T-helper 1 cell treated with Interleukin-12 subunit alpha and Interleukin-12 subunit beta and Interleukin-4 antibody, amounts not matched to agents 30 μg/mL and 1 μg/mL, for 36 hours (primary cell): Measurements from ENCODE around the gene NSMCE1.

ENCODE experiments used
- H3K27ac Mint-ChIP-seq: one replicate; pipeline ENCODE4 v1.8.0; 2021; ENCODE audit warnings: mild to moderate bottlenecking, mixed read lengths
- H3K27me3 Mint-ChIP-seq: one replicate; pipeline ENCODE4 v1.8.0; 2021; ENCODE audit warnings: low read depth, mixed read lengths
- H3K36me3 Mint-ChIP-seq: one replicate; pipeline ENCODE4 v1.8.0; 2021; ENCODE audit warnings: low read depth, mixed read lengths
- H3K4me1 Mint-ChIP-seq: one replicate; pipeline ENCODE4 v1.8.0; 2021; ENCODE audit warnings: low read depth, mixed read lengths
- H3K4me3 Mint-ChIP-seq: one replicate; pipeline ENCODE4 v1.8.0; 2021; ENCODE audit warnings: mild to moderate bottlenecking, moderate library complexity, mixed read lengths
- H3K9me3 Mint-ChIP-seq: one replicate; pipeline ENCODE4 v1.8.0; 2021; ENCODE audit warnings: mixed read lengths

The NSMCE1 gene

DNA sequence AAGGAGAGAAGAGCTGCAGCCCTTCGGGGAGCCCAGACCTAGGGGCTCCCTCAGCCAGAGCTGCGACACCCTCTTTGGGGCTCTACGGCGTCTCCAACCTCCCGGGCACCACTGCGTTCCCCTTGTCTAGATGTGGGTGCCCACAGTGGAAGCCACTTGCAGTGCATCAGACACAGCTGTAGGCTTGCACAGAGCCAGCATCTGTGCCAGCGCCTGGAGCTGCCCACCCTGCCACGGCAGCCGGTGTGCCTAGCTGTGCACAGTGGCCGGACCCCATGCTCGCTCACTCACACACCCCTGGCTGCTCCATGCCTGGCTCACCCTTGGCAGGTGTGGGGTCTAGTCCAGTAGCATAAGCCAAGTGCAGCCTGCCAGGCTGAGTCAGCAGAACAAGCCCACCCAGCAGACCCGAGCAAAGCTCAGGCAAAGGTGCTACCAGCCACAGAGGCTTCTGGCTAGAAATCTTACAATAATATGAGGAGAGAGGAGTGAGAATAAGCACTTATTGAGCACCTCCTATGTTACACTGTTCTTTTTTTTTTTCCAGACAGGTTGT lies 78.2 kb downstream of the NSMCE1 start:
- Mint-ChIP-seq H3K4me3 (no peak overlapping the region), H3K9me3 (peaks cover 14% of the 10 kb centered on the region), H3K36me3 (peaks cover 1% of the 10 kb centered on the region), H3K4me1 (peaks cover 7% of the 10 kb centered on the region), H3K27me3 (no peaks in the 10 kb centered on the region), H3K27ac (no peak overlapping the region)

DNA sequence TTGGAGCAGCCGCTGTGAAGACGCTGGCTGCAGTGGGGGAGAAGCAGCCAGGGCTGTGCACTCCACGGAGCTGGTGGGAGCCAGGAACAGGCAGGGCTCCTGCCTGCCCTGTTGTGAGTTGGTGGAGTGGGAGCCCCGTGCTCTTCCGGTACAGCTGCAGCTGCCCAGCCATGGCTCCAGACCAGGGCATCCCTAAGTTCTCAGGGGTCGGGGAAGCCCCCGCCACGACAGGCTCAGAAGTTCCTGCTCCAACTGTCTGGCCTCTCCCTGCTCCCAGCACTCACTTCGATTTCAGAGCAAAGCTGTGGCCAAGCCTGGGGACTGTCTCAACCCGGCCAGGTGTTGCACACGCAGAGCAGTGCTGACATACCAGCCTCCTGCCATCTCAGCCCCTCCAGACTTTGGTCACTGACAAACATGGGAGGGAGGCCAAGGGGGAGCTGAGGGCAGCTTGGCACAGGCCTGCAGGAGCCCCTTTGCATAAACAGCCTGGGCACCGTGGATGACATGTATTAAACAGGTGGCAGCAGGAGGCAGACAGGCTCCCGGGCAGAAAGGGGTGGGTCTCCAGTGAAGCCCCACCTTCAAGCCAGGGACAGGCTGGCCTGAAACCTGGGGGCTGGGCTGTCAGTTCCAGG lies 79.1 kb downstream of the NSMCE1 start:
- peaks cover 8% of the 10 kb centered on the region for H3K4me1 Mint-ChIP-seq
- H3K4me3 Mint-ChIP-seq = no peak overlapping the region
- H3K9me3 Mint-ChIP-seq = peaks cover 4% of the 10 kb centered on the region
- H3K27ac Mint-ChIP-seq = no peak overlapping the region
- H3K27me3 Mint-ChIP-seq = no peaks in the 10 kb centered on the region
- H3K36me3 Mint-ChIP-seq = no peaks in the 10 kb centered on the region

DNA sequence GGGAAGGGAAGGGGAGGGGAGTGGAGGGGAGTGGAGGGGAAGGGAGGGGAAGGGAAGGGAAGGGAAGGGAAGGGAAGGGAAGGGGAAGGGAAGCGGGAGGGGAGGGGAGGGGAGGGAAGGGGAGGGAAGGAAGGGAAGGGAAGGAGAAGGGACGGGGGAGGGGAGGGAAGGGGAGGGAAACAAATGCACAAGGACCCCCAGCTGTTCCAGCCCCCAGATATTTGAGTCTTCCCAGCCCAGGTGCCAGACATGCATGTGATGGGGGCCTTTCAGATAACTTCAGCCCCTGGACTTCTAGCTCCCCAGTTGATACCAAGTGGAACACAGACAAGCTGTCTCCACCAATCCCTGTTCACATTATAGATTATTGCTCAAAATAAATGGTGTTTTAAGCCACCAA lies 79.9 kb downstream of the NSMCE1 start:
- Mint-ChIP-seq H3K27ac (no peak overlapping the region), H3K4me3 (no peak overlapping the region), H3K27me3 (no peaks in the 10 kb centered on the region), H3K36me3 (no peaks in the 10 kb centered on the region), H3K4me1 (peaks cover 8% of the 10 kb centered on the region), H3K9me3 (no peaks in the 10 kb centered on the region)

DNA sequence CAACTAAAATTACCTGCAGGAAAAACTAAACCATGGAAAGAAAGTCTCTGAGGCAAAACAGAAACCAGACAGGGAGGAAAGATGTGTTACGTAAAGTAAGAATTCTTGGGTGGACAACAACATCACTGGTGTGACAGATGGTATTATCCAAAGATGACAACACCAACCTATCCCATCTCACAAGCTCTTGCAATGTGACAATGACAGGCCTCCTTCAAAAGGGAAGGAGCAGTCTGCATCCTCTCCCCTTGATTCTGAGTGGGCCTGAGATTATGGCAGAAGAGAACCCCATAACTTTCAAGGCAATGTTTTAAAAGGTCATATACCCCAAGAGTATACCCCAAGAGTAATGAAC lies 82.8 kb downstream of the NSMCE1 start:
- H3K9me3 Mint-ChIP-seq = peaks cover 4% of the 10 kb centered on the region
- no peak overlapping the region for H3K4me3 Mint-ChIP-seq
- H3K27ac Mint-ChIP-seq = no peak overlapping the region
- peaks cover 14% of the 10 kb centered on the region for H3K4me1 Mint-ChIP-seq
- H3K27me3 Mint-ChIP-seq = peaks cover 13% of the 10 kb centered on the region
- H3K36me3 Mint-ChIP-seq = no peaks in the 10 kb centered on the region

DNA sequence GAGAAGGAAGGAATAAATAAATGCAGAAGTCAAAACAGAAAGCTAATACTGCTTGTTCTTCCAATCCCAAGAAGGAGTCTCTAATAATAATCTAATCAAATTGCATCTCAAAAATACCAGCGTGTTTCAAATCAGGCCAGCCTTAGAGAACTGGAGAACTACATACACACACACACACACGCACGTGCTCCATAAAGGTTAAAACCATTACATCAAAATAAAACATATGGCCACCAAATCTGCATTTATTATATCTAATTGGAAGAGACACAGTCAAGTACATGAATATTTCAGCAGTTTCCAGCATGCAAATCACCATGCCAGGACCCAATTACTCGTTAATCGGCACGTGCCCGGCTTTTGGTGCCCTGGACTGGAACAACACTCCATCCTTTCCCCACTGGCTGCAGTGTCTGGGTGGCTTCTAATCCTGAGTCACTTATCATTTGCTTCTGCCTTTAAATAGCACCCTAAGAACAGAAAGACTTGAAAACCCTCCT lies 85.6 kb downstream of the NSMCE1 start:
- Mint-ChIP-seq H3K27me3 (peaks cover 14% of the 10 kb centered on the region), H3K4me1 (peaks cover 29% of the 10 kb centered on the region), H3K36me3 (no peaks in the 10 kb centered on the region), H3K27ac (no peak overlapping the region), H3K4me3 (no peak overlapping the region), H3K9me3 (peaks cover 4% of the 10 kb centered on the region)

DNA sequence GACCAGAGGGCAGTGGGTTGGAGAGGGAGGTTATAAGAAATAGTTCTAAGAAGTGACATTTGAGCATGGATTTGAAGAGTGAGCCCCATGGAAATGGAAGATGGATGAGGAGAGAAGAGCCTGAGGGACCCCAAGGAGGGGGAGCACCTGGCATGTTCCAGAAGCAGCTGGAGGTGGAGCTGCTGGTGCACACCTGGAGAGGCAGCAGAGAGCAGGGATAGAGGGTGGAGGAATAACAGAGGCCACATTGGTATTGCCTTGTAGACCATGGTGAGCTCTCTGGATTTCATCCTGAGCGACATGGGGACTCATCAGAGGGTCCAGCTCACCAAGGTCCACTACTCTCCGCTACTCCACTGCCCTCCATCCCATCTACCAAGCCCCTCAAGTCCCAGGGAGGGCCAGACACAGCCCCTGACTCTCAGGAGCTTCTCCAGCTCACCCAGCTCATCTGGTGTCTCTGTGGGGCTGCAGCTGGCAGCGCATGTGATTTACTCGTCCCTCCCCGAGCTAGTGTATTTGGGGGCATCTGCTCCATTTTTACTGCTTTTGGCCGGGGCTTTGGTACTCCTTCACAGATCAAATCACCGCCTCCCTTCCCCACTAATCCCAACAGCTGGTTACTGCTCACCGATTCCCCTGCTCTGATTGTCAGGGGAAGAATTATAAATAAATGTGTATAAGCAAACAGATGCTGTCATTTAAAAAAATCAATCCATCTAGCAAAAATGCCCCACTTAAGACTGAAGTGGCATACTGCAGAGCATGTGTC lies 87.4 kb downstream of the NSMCE1 start:
- Mint-ChIP-seq H3K4me1 (peaks cover 35% of the 10 kb centered on the region), H3K27ac (no peak overlapping the region), H3K4me3 (no peak overlapping the region), H3K9me3 (peaks cover 4% of the 10 kb centered on the region), H3K36me3 (no peaks in the 10 kb centered on the region), H3K27me3 (peaks cover 14% of the 10 kb centered on the region)

DNA sequence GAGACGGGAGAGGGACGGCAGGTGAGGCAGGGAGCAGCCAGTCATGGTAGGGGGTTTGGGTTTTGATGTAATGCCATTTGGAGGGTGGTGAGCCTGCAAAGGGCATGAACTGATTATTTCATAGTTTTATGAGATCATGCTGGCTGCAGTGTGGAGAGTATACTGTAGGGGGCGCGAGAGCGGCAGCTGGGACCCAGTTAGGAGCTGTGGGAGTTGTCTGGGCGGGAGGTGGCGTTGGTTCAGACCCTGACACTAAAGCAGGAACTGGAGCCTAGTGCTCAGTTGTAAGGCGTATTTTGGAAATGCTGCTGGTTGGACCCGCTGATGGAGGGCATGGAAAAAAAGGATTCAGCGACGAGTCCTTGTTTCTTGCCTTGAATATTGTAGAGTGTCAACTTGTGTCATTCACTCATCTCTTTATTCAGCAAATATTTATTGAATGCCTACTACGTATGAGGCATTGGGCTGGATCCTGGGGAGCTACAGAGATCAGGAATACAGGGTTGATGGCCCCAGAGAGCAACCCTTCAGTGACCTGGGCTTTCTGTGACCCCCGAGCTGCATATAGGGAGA lies 89.0 kb downstream of the NSMCE1 start:
- no peaks in the 10 kb centered on the region for H3K36me3 Mint-ChIP-seq
- peaks cover 34% of the 10 kb centered on the region for H3K4me1 Mint-ChIP-seq
- peak overlapping the region; percentile 7 for H3K27ac Mint-ChIP-seq
- no peak overlapping the region for H3K4me3 Mint-ChIP-seq
- peaks cover 4% of the 10 kb centered on the region for H3K9me3 Mint-ChIP-seq
- H3K27me3 Mint-ChIP-seq = peaks cover 14% of the 10 kb centered on the region

DNA sequence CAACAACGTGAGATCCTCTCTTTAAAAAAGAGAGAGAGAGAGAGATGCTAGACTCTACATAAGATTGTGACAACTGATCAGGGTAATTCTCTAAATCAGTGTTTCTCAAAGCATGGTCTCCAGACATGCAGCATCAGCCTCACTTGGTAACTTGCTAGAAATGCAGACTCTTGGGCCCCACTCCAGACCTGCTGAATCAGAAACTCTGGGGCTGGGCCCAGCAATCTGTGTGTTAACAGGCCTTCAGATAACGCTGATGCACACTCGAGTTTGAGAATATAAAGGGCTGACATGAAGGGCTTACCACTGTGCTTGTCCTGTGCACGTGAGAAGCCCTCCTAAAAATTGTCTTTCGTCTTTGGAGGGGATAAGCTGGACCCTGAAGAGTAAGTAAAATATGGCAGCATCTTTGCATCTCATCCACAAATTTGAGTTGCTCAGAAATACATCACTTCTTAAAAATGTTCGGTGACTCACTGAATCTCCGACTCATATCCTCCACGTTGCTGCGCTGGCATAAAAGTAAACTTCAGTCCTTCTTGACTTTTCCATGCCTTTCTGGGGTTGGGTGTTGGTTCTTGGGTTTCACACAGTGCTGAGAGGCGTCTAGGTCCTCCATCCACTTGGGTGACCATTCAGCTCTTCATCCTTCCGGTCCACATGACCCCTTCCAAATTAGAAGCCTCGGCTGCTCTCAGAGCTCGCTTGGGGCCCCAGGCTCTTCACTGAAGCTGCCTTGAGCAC lies 91.4 kb downstream of the NSMCE1 start:
- no peaks in the 10 kb centered on the region for H3K36me3 Mint-ChIP-seq
- peaks cover 4% of the 10 kb centered on the region for H3K9me3 Mint-ChIP-seq
- no peak overlapping the region for H3K27ac Mint-ChIP-seq
- peaks cover 8% of the 10 kb centered on the region for H3K27me3 Mint-ChIP-seq
- no peak overlapping the region for H3K4me3 Mint-ChIP-seq
- peaks cover 53% of the 10 kb centered on the region for H3K4me1 Mint-ChIP-seq

DNA sequence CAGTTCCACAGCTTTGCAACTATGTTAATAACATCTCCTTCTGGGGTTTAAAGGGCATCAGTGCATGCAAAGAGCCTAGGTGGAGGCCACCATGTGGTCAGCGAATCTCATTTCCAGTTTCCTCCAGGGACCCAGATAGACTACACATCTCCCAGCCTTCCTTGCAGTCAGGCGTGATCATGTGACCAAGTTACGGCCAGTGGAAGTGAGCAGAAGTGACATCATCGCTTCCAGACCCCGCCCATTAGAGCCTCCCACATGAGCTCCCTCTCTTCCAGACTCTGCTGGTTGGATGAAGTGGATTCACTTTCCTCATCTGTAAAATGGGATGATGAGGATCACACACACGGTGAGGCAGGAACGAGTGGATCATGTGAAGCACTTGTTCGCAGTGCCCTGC lies 92.7 kb downstream of the NSMCE1 start:
- peaks cover 3% of the 10 kb centered on the region for H3K27me3 Mint-ChIP-seq
- peaks cover 57% of the 10 kb centered on the region for H3K4me1 Mint-ChIP-seq
- H3K36me3 Mint-ChIP-seq = peaks cover 5% of the 10 kb centered on the region
- H3K4me3 Mint-ChIP-seq = no peak overlapping the region
- peak overlapping the region; percentile 41 for H3K27ac Mint-ChIP-seq
- H3K9me3 Mint-ChIP-seq = peaks cover 14% of the 10 kb centered on the region
